ENCODE data around the gene MAP1LC3B2.

MAP1LC3B2 gene

DNA sequence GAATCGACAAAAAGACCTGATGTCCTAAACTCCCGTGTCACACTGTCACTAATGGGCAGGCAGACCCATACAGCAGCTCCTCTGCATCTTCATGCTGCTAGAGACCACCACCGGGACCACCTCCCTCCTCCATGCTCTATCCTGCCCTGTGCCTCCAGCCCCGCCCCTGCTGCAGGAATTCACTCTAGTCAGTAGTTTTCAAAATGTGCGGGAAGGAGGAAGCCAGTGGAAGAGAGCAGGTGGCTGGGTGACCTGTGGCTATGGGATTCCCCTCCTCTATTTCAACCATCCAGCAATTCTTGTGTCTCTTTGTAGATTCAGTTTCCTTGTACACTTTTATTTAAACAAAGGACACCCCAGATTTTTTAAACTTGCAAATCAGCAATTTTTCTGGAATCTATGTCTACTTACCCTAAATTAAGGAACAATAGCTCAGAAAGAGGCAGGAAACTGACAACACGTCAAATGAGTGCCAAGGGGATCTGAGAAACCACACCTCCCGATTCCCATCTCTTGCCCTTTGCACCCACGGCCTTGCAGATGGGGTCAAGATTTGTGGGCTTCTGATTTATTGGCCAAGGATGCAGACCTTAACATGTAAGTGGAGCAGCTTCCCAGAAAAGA, 20.4 kb upstream of the MAP1LC3B2 start:
- H3K4me2 ChIP-seq (ENCODE audit: low read length): no peak overlapping the region
- H3K36me3 ChIP-seq (ENCODE audit: insufficient read depth, low read length): no peaks in the 10 kb centered on the region
- no peak overlapping the region for H3K4me3 ChIP-seq (ENCODE audit: low read length)
- H3K4me1 ChIP-seq (ENCODE audit: control insufficient read depth, insufficient read depth, low read length): peaks cover 7% of the 10 kb centered on the region
- peaks cover 5% of the 10 kb centered on the region for H3K27me3 ChIP-seq (ENCODE audit: control insufficient read depth, insufficient read depth, low read length)
- no peaks in the 10 kb centered on the region for H3K9me3 ChIP-seq (replicated peaks; ENCODE audit: low read length)
- H3K9ac ChIP-seq (ENCODE audit: low read depth, low read length): no peak overlapping the region

DNA sequence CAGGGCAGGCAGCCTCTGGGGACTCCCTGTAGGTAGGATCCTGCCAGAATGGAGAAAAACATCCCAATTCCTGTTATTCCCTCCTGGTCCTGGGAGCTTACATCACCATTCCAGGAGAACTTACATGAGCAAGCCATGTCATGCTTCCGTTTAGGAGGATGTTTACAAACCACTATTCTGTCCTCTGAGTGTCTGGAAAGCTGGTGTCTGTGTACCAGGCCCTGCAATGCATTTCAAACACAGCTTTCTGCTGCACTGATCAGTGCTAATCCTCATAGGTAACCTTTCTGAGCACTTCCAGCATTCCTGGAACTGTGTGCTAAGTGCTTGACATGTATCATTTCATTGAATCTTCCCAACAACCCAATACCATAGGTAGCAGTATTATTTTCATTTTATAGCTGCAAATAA, 19.8 kb upstream of the MAP1LC3B2 start:
- H3K4me2 ChIP-seq (ENCODE audit: low read length): no peak overlapping the region
- H3K9me3 ChIP-seq (replicated peaks; ENCODE audit: low read length): no peaks in the 10 kb centered on the region
- H3K27me3 ChIP-seq (ENCODE audit: control insufficient read depth, insufficient read depth, low read length): peaks cover 6% of the 10 kb centered on the region
- H3K4me3 ChIP-seq (ENCODE audit: low read length): no peak overlapping the region
- no peaks in the 10 kb centered on the region for H3K36me3 ChIP-seq (ENCODE audit: insufficient read depth, low read length)
- no peak overlapping the region for H3K9ac ChIP-seq (ENCODE audit: low read depth, low read length)
- peaks cover 7% of the 10 kb centered on the region for H3K4me1 ChIP-seq (ENCODE audit: control insufficient read depth, insufficient read depth, low read length)

DNA sequence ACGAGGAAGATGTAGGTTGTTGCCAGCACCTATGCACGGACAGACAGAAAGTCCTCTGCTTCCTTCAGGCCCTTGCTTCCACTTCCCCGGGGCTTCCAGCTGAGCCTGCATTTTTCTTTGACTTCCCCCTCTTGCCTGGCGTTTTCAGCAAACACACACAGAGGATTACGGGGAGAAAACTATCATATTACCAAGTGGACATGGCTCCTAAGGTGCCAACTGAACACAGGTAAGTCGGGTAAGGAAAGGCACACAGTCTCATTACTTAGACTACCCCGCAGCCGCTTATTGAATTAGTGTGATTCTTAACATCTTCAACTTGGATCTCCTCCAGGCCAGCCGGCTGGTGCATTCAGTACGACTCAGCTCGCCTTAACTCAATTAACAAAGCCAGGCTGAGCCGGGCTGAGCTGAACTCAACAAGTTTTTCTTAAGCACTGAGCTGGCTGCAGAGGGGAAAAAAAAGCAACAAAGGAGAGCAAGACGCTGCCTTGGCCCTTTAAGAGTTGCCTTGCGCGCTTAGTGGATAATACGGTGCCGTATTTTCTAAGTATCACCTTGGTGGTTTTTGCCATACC, 19.2 kb upstream of the MAP1LC3B2 start:
- no peak overlapping the region for H3K4me3 ChIP-seq (ENCODE audit: low read length)
- no peaks in the 10 kb centered on the region for H3K36me3 ChIP-seq (ENCODE audit: insufficient read depth, low read length)
- H3K4me1 ChIP-seq (ENCODE audit: control insufficient read depth, insufficient read depth, low read length): peaks cover 7% of the 10 kb centered on the region
- peaks cover 10% of the 10 kb centered on the region for H3K27me3 ChIP-seq (ENCODE audit: control insufficient read depth, insufficient read depth, low read length)
- H3K9ac ChIP-seq (ENCODE audit: low read depth, low read length): no peak overlapping the region
- no peaks in the 10 kb centered on the region for H3K9me3 ChIP-seq (replicated peaks; ENCODE audit: low read length)
- peak overlapping the region; percentile 34 for H3K4me2 ChIP-seq (ENCODE audit: low read length)

DNA sequence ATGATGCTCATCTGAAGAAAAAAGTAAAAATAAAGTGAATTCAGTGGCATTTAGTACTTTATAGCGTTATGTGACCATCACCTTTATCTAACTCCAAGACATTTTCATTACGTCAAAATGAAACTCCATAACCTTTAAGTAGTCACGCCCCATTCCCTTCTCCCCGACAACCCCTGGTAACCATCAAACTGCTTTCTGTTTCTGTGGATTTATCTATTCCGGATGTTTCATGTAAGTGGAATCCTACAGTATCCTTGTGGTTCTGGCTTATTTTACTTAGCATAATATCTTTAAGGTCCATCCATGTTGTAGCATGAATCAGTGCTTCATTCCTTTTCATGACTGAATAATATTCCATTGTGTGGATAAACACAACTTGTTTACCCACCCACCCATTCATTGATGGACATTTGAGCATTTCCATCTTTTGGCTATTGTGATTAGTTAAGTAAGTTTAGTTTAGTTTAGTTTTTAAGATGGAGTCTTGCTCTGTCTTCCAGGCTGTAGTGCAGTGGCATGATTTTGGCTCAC, 18.5 kb upstream of the MAP1LC3B2 start:
- Histone ChIP-seq H3K4me3 (ENCODE audit: low read length) (no peak overlapping the region), H3K4me2 (ENCODE audit: low read length) (no peak overlapping the region), H3K4me1 (ENCODE audit: control insufficient read depth, insufficient read depth, low read length) (peaks cover 7% of the 10 kb centered on the region), H3K9ac (ENCODE audit: low read depth, low read length) (no peak overlapping the region), H3K9me3 (replicated peaks; ENCODE audit: low read length) (no peaks in the 10 kb centered on the region), H3K27me3 (ENCODE audit: control insufficient read depth, insufficient read depth, low read length) (peaks cover 10% of the 10 kb centered on the region), H3K36me3 (ENCODE audit: insufficient read depth, low read length) (no peaks in the 10 kb centered on the region)

DNA sequence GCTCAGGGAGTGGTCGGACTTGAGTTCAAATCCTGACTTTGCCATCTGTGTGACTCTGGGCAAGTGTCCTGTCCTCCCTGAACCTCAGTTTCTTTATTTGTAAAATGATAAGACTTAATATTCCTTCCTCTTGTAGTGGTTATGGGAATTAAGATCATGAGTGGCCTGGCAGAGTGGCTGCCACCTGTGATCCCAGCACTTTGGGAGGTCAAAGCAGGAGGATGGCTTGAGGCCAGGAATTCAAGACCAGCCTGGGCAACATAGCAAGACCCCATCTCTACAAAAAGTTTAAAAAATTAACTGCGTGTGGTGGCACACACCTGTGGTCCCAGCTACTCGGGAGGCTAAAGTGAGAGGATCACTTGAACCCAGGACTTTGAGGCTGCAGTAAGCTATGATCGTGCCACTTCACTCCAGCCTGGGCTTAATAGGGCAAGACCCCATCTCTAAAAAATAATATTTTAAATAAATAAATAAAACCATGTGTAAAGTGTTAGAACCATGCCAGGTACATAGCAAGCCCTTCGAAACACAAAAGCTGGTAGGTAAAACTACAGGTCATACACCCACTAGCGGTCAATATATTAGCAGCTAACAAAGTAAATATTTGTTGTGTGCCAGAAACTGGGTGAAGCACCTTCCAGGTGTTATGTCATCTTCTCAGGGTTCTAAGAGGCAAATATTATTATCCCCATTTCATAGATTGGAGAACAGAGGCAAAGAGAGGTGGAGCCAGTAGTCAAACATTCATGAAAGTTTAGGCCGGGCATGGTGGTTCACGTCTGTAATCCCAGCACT, 17.4 kb upstream of the MAP1LC3B2 start:
- Histone ChIP-seq H3K36me3 (ENCODE audit: insufficient read depth, low read length) (no peaks in the 10 kb centered on the region), H3K27me3 (ENCODE audit: control insufficient read depth, insufficient read depth, low read length) (peaks cover 10% of the 10 kb centered on the region), H3K4me3 (ENCODE audit: low read length) (no peak overlapping the region), H3K9me3 (replicated peaks; ENCODE audit: low read length) (no peaks in the 10 kb centered on the region), H3K4me1 (ENCODE audit: control insufficient read depth, insufficient read depth, low read length) (peaks cover 7% of the 10 kb centered on the region), H3K4me2 (ENCODE audit: low read length) (no peak overlapping the region), H3K9ac (ENCODE audit: low read depth, low read length) (no peak overlapping the region)

DNA sequence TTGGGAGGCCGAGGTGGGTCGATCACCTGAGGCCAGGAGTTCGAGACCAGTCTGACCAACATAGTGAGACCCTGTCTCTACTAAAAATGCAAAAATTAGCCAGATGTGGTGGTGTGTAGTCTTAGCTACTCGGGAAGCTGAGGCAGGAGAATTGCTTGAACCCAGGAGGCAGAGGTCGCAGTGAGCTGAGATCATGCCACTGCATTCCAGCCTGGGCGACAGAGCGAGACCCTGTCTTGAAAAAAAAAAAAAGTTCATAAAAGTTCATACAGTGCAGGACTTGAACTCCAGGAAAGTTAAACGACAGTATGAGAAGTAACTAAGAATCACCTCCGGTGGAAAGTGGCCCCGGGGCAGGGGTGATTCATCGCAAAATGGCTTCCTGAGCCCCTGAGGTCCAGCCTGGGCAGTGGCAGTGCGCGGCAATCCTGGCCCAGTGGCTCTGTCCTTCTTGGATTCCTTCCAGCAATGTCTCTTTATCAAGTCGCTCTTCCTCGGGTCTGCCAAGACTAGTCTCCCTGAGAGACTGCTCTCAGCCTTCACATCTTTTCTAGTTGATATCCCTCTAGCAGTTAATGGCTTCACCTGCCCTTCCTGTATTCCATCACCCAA, 16.7 kb upstream of the MAP1LC3B2 start:
- Histone ChIP-seq H3K4me1 (ENCODE audit: control insufficient read depth, insufficient read depth, low read length) (peaks cover 7% of the 10 kb centered on the region), H3K9me3 (replicated peaks; ENCODE audit: low read length) (no peaks in the 10 kb centered on the region), H3K4me2 (ENCODE audit: low read length) (no peak overlapping the region), H3K9ac (ENCODE audit: low read depth, low read length) (no peak overlapping the region), H3K36me3 (ENCODE audit: insufficient read depth, low read length) (no peaks in the 10 kb centered on the region), H3K27me3 (ENCODE audit: control insufficient read depth, insufficient read depth, low read length) (peaks cover 10% of the 10 kb centered on the region), H3K4me3 (ENCODE audit: low read length) (no peak overlapping the region)

DNA sequence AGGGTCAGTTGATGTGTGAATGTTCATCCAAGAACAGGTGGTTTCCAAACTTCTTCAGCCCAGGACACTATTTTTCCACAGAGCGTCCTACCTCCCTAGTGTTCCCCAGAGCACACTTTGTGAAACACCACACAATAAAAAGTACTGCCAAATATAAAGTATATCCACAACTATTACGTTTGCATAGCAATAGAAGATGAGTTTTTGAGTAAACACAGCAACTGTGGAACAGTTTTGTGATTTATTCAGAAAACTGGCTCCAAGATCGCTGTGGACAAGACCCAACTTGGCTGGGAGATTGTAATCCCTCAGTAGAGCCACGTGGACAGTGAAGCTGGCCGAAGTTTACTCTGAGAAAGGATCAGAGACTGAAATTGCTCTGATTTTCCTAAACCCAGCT, 14.5 kb upstream of the MAP1LC3B2 start:
- peaks cover 7% of the 10 kb centered on the region for H3K4me1 ChIP-seq (ENCODE audit: control insufficient read depth, insufficient read depth, low read length)
- H3K36me3 ChIP-seq (ENCODE audit: insufficient read depth, low read length): no peaks in the 10 kb centered on the region
- H3K4me3 ChIP-seq (ENCODE audit: low read length): no peak overlapping the region
- H3K9ac ChIP-seq (ENCODE audit: low read depth, low read length): no peak overlapping the region
- H3K9me3 ChIP-seq (replicated peaks; ENCODE audit: low read length): no peaks in the 10 kb centered on the region
- peaks cover 6% of the 10 kb centered on the region for H3K27me3 ChIP-seq (ENCODE audit: control insufficient read depth, insufficient read depth, low read length)
- H3K4me2 ChIP-seq (ENCODE audit: low read length): no peak overlapping the region

DNA sequence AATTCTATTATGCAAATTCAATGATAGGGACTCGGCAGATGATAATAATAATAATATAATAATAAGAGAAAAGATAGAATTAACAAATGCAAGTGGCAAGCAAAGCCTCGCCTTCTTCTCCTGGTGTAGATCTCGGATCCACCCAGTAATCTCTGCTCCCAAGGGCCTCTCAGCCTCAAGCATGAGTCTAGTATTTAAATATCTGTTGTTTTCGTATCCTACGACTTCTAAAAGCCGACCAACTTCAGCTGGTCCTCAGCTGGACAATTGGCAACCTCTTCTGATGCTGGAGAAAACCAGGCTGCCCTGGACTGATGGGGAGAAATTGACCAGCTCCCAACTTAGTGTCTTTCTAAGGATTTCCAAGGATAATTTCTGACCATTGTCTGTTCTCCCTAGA, 14.0 kb upstream of the MAP1LC3B2 start:
- no peak overlapping the region for H3K4me2 ChIP-seq (ENCODE audit: low read length)

DNA sequence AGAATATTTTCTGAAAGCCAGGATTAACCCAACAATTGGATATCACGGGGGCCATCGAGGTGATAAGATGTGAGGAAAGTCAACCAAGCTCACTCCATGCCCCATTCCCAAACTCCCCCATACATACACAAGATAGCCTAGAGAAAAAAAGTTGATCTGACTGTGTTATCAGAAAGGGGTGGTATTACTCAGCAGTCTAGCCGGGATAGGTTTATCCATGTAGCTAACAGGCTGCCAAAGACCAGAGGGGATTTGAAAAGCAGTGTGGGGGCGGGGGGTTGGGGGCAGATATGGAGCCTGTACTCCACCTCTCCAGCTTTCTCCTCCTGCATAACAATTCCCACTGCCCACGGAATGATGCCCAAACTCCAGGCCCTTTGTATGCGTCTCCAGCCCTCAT, 13.2 kb upstream of the MAP1LC3B2 start:
- Histone ChIP-seq H3K4me3 (ENCODE audit: low read length) (no peak overlapping the region), H3K9me3 (replicated peaks; ENCODE audit: low read length) (no peaks in the 10 kb centered on the region), H3K4me1 (ENCODE audit: control insufficient read depth, insufficient read depth, low read length) (no peaks in the 10 kb centered on the region), H3K36me3 (ENCODE audit: insufficient read depth, low read length) (no peaks in the 10 kb centered on the region), H3K9ac (ENCODE audit: low read depth, low read length) (no peak overlapping the region), H3K27me3 (ENCODE audit: control insufficient read depth, insufficient read depth, low read length) (peaks cover 6% of the 10 kb centered on the region), H3K4me2 (ENCODE audit: low read length) (no peak overlapping the region)

More for the DNA sequence above, 14.0 kb upstream of the MAP1LC3B2 start:
- H3K9me3 ChIP-seq (replicated peaks; ENCODE audit: low read length): no peaks in the 10 kb centered on the region
- H3K4me1 ChIP-seq (ENCODE audit: control insufficient read depth, insufficient read depth, low read length): peaks cover 2% of the 10 kb centered on the region
- H3K9ac ChIP-seq (ENCODE audit: low read depth, low read length): no peak overlapping the region
- H3K4me3 ChIP-seq (ENCODE audit: low read length): no peak overlapping the region
- no peaks in the 10 kb centered on the region for H3K36me3 ChIP-seq (ENCODE audit: insufficient read depth, low read length)
- H3K27me3 ChIP-seq (ENCODE audit: control insufficient read depth, insufficient read depth, low read length): peaks cover 6% of the 10 kb centered on the region

DNA sequence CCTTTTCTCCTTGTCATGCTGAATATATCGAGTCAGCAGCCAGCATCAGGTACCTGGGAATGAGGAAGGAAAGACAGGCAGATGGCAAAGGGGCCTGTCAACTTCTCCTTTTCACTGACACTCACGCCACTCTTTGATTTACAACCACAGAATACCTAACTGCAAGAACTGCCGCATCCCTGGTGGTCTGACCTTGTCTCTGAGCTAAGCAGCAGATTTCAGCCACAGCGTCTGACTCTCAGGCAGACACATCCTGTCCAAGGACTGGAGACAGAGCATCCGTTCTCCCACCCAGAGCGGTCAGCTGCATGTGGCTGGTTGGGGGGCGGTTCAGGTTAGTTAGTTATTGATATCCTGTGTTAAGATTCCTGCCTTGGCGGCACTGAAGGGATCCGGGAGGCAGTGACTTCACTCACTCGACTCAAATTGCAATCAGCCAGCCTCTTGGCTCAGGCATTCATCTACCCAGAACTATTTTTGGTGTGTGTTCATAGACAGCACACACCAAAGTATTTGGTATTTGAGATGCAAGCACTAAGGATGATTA, 11.2 kb upstream of the MAP1LC3B2 start:
- Histone ChIP-seq H3K27me3 (ENCODE audit: control insufficient read depth, insufficient read depth, low read length) (peaks cover 6% of the 10 kb centered on the region), H3K4me1 (ENCODE audit: control insufficient read depth, insufficient read depth, low read length) (peaks cover 7% of the 10 kb centered on the region), H3K9me3 (replicated peaks; ENCODE audit: low read length) (no peaks in the 10 kb centered on the region), H3K36me3 (ENCODE audit: insufficient read depth, low read length) (no peaks in the 10 kb centered on the region), H3K4me2 (ENCODE audit: low read length) (no peak overlapping the region), H3K9ac (ENCODE audit: low read depth, low read length) (no peak overlapping the region), H3K4me3 (ENCODE audit: low read length) (no peak overlapping the region)

DNA sequence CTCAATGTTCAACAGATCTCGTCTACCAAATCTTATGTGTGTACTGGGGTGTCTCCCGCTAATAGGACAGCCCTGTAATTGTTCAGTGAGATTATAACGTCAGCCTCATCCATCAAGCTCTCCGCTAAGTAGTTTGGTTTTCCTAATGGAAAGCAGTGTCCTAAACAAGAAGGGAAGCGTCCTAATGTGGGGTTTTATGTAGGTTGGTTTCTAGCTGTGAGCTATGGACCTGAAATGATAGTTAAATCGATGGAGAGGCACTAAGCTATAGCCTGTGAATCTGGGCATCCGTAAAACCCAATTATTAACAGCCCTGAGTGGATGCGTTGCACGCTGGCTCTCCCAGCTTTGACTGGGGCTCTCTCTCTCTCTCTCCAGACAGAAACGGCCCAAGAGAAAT, 9.2 kb upstream of the MAP1LC3B2 start:
- no peaks in the 10 kb centered on the region for H3K9me3 ChIP-seq (replicated peaks; ENCODE audit: low read length)

More for the DNA sequence above, 9.2 kb upstream of the MAP1LC3B2 start:
- Histone ChIP-seq H3K27me3 (ENCODE audit: control insufficient read depth, insufficient read depth, low read length) (no peaks in the 10 kb centered on the region), H3K36me3 (ENCODE audit: insufficient read depth, low read length) (no peaks in the 10 kb centered on the region), H3K4me2 (ENCODE audit: low read length) (no peak overlapping the region), H3K9ac (ENCODE audit: low read depth, low read length) (no peak overlapping the region), H3K4me3 (ENCODE audit: low read length) (no peak overlapping the region), H3K4me1 (ENCODE audit: control insufficient read depth, insufficient read depth, low read length) (peaks cover 7% of the 10 kb centered on the region)

All from skeletal muscle satellite cell (primary cell).